Neural progenitor cell (in vitro differentiated cells): ENCODE results near the gene PRDM10. TPM values are rescaled to one million over a fixed set of nuclear protein-coding genes. Genes with fewer than 3 reads are reported as not detected.
"Not testable (repeated sequence)": the region's sequence is repeated elsewhere in the genome, so short reads cannot be mapped to it uniquely, and the experiment has no call there.

Experiments
- DNase-seq: peaks from one replicate; pipeline ENCODE4 v3.0.0-alpha.2; 2016; ENCODE audit warnings: low spot score
- H2AFZ ChIP-seq: fragments of 200-600 bp; sonication (generic); replicated peaks from 2 replicates; pipeline ENCODE4 v1.6.1; 2016; ENCODE audit warnings: antibody characterized with exemption
- H3F3A ChIP-seq: fragments of 200-600 bp; sonication (generic); 2 replicates; pipeline ENCODE4 v1.6.1; 2016; ENCODE audit warnings: antibody characterized with exemption, low read depth
- H3K27ac ChIP-seq: fragments of 200-600 bp; sonication (generic); 2 replicates; pipeline ENCODE4 v1.5.1; 2016; ENCODE audit warnings: mild to moderate bottlenecking
- H3K27me3 ChIP-seq: fragments of 200-600 bp; sonication (generic); 2 replicates; pipeline ENCODE4 v1.6.1; 2016; ENCODE audit warnings: mild to moderate bottlenecking, moderate library complexity
- H3K36me3 ChIP-seq: fragments of 200-600 bp; sonication (generic); 2 replicates; pipeline ENCODE4 v1.5.1; 2016
- H3K4me1 ChIP-seq: fragments of 200-600 bp; sonication (generic); 2 replicates; pipeline ENCODE4 v1.6.1; 2016; ENCODE audit warnings: mixed run types
- H3K4me2 ChIP-seq: fragments of 200-600 bp; sonication (generic); 2 replicates; pipeline ENCODE4 v1.6.1; 2016
- H3K4me3 ChIP-seq: fragments of 200-600 bp; sonication (generic); 2 replicates; pipeline ENCODE4 v1.5.1; 2016
- H3K79me2 ChIP-seq: fragments of 200-600 bp; sonication (generic); 2 replicates; pipeline ENCODE4 v1.6.1; 2016; ENCODE audit warnings: low read depth
- H3K9ac ChIP-seq: fragments of 200-600 bp; sonication (generic); 2 replicates; pipeline ENCODE4 v1.6.1; 2016
- H3K9me3 ChIP-seq: fragments of 200-600 bp; sonication (generic); 2 replicates; pipeline ENCODE4 v1.5.1; 2016; ENCODE audit warnings: low read depth
- H4K20me1 ChIP-seq: fragments of 200-600 bp; sonication (generic); 2 replicates; pipeline ENCODE4 v1.6.1; 2016; ENCODE audit warnings: low read depth
- H3K27ac Mint-ChIP-seq: 3 replicates; pipeline ENCODE4 v1.8.0; 2021; ENCODE audit warnings: mixed read lengths
- H3K27me3 Mint-ChIP-seq: 2 replicates; pipeline ENCODE4 v1.8.0; 2022; ENCODE audit warnings: low read depth, mild to moderate bottlenecking, inconsistent platforms, moderate library complexity, mixed read lengths; ENCODE audit not compliant: insufficient read depth
- H3K36me3 Mint-ChIP-seq: 3 replicates; pipeline ENCODE4 v1.8.0; 2021; ENCODE audit warnings: mixed read lengths
- H3K4me1 Mint-ChIP-seq: 3 replicates; pipeline ENCODE4 v1.8.0; 2021; ENCODE audit warnings: mixed read lengths
- H3K4me3 Mint-ChIP-seq: 3 replicates; pipeline ENCODE4 v1.8.0; 2021; ENCODE audit warnings: mild to moderate bottlenecking, moderate library complexity, mixed read lengths
- H3K9me3 Mint-ChIP-seq: 3 replicates; pipeline ENCODE4 v1.8.0; 2020; ENCODE audit warnings: mixed read lengths
- EZH2 ChIP-seq: fragments of 200-600 bp; sonication (generic); IDR thresholded peaks from 2 replicates; pipeline ENCODE4 v1.6.1; 2017; ENCODE audit warnings: antibody characterized with exemption, mild to moderate bottlenecking, moderate library complexity
- EZH2phosphoT487 ChIP-seq: fragments of 200-600 bp; sonication (generic); IDR thresholded peaks from 2 replicates; pipeline ENCODE4 v1.6.1; 2017; ENCODE audit warnings: antibody characterized with exemption
- total RNA-seq: library from RNA; depleted of rRNA; stranded (reverse); fragments of >200 nt; gene quantifications from 2 replicates; pipeline ENCODE4 v1.2.3, GENCODE V29; 2015; ENCODE audit warnings: low replicate concordance
- TF ChIP-seq, protein P1 (sequence below): fragments of 200-600 bp; sonication (generic); IDR thresholded peaks from 2 replicates; pipeline ENCODE4 v1.5.1; 2017; ENCODE audit warnings: antibody characterized with exemption, mild to moderate bottlenecking

Gene PRDM10
- total RNA-seq, 1 donor from 2014 or later: 16.3 TPM

DNA sequence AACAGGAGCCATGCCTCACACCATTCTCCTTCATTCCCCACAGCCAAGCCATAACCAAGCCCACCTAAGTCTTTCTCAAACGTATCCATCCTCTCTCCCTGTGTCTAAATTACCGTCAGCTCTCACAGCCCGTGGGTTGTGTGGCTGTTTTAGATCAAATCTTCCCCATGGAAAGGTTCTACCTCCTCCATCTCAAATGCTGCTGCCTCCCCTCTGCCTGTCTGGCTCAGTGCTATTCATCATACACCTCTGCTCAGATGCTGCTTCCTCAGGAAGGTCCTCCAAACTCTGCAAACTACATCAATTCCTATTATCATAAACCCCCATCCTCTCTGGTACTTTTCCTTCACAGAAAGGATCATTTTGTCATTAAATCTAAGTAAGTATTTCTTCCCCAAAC lies 122.3 kb downstream of the PRDM10 start:
- Mint-ChIP-seq H3K27me3 (no peaks in the 10 kb centered on the region), H3K4me1 (no peaks in the 10 kb centered on the region), H3K27ac (no peak overlapping the region), H3K9me3 (no peaks in the 10 kb centered on the region), H3K4me3 (no peak overlapping the region), H3K36me3 (peaks cover 51% of the 10 kb centered on the region)
- Histone ChIP-seq H3K9me3 (no peaks in the 10 kb centered on the region), H3F3A (no peaks in the 10 kb centered on the region), H4K20me1 (peaks cover 3% of the 10 kb centered on the region), H3K4me3 (no peak overlapping the region), H3K36me3 (peaks cover 7% of the 10 kb centered on the region), H3K9ac (no peak overlapping the region), H3K27me3 (no peaks in the 10 kb centered on the region), H2AFZ (no peak overlapping the region), H3K4me1 (no peaks in the 10 kb centered on the region), H3K79me2 (no peaks in the 10 kb centered on the region), H3K27ac (no peak overlapping the region), H3K4me2 (no peak overlapping the region)
- TF ChIP-seq EZH2phosphoT487: no peak
- TF ChIP-seq EZH2: no peak
- TF ChIP-seq, protein P1, sequence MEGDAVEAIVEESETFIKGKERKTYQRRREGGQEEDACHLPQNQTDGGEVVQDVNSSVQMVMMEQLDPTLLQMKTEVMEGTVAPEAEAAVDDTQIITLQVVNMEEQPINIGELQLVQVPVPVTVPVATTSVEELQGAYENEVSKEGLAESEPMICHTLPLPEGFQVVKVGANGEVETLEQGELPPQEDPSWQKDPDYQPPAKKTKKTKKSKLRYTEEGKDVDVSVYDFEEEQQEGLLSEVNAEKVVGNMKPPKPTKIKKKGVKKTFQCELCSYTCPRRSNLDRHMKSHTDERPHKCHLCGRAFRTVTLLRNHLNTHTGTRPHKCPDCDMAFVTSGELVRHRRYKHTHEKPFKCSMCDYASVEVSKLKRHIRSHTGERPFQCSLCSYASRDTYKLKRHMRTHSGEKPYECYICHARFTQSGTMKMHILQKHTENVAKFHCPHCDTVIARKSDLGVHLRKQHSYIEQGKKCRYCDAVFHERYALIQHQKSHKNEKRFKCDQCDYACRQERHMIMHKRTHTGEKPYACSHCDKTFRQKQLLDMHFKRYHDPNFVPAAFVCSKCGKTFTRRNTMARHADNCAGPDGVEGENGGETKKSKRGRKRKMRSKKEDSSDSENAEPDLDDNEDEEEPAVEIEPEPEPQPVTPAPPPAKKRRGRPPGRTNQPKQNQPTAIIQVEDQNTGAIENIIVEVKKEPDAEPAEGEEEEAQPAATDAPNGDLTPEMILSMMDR: no peak
- no peak for DNase-seq

DNA sequence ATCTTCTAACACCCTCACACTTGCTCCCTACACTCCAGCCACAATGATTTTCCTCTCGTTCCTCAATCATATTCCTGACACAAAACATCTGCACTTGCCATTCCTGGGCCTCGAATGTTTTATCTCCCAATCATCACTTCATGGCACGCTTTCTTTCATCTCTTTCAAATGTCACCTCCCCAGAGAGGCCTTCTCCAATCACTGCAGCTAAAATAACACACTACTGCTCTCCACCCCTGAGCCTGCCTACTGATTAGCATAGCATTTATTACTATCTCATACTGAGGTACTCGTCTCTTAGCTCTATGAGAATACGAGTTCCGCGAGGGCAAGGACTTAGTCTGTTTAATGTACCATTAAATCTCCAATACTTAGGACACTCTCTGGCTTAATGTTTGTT lies 130.7 kb downstream of the PRDM10 start:
- H3K4me1 ChIP-seq: peaks cover under 1% of the 10 kb centered on the region
- Mint-ChIP-seq H3K27ac (no peak overlapping the region), H3K27me3 (no peaks in the 10 kb centered on the region), H3K36me3 (peaks cover 45% of the 10 kb centered on the region), H3K9me3 (no peaks in the 10 kb centered on the region), H3K4me1 (peaks cover 2% of the 10 kb centered on the region), H3K4me3 (no peak overlapping the region)
- TF ChIP-seq EZH2 (no peak), EZH2phosphoT487 (no peak)
- TF ChIP-seq, protein P1: no peak
- no peak overlapping the region for H3K4me3 ChIP-seq
- no peak overlapping the region for H3K9ac ChIP-seq
- no peaks in the 10 kb centered on the region for H3K79me2 ChIP-seq
- H3K27ac ChIP-seq: no peak overlapping the region
- H3K4me2 ChIP-seq: no peak overlapping the region
- H3F3A ChIP-seq: no peaks in the 10 kb centered on the region
- H2AFZ ChIP-seq: no peak overlapping the region
- peaks cover 3% of the 10 kb centered on the region for H3K36me3 ChIP-seq
- H3K27me3 ChIP-seq: no peaks in the 10 kb centered on the region
- peaks cover 3% of the 10 kb centered on the region for H4K20me1 ChIP-seq
- no peaks in the 10 kb centered on the region for H3K9me3 ChIP-seq
- DNase-seq: no peak

DNA sequence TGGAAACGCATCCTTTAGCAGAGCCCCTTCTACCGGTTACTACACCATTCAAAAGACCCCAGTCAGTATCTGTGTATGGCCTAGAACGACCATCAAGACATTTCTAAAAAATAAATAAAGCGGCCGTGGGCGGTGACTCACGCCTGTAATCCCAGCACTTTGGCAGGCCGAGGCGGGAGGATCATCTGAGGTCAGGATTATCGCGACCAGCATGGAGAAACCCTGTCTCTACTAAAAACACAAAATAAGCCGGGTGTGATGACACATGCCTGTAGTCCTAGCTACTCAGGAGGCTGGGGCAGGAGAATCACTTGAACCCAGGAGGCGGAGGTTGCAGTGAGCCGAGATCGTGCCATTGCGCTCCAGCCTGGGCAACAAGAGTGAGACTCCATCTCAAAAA lies 134.0 kb downstream of the PRDM10 start:
- not testable (repeated sequence) for H3K27me3 ChIP-seq, H2AFZ ChIP-seq, H3K27ac ChIP-seq, H3K9me3 ChIP-seq, H3K4me3 ChIP-seq, H3K4me2 ChIP-seq, H3K79me2 ChIP-seq, H3K9me3 Mint-ChIP-seq, H3K36me3 ChIP-seq, H3K9ac ChIP-seq, H3K27me3 Mint-ChIP-seq, H3K4me3 Mint-ChIP-seq, DNase-seq, H3K27ac Mint-ChIP-seq, H3F3A ChIP-seq
- Mint-ChIP-seq H3K4me1 (peaks cover 11% of the 10 kb centered on the region), H3K36me3 (peaks cover 49% of the 10 kb centered on the region)
- Histone ChIP-seq H3K4me1 (peaks cover 12% of the 10 kb centered on the region), H4K20me1 (peaks cover 11% of the 10 kb centered on the region)

GRCh38 chr11:129866311-129866710 lies 136.3 kb downstream of the PRDM10 start:
- Histone ChIP-seq H4K20me1 (peaks cover 11% of the 10 kb centered on the region), H3K4me1 (peaks cover 21% of the 10 kb centered on the region), H2AFZ (no peak overlapping the region), H3K36me3 (peaks cover 11% of the 10 kb centered on the region), H3K79me2 (no peaks in the 10 kb centered on the region), H3K27me3 (no peaks in the 10 kb centered on the region), H3K27ac (peak overlapping the region; percentile 29), H3K9ac (no peak overlapping the region), H3K4me3 (no peak overlapping the region), H3K9me3 (no peaks in the 10 kb centered on the region), H3K4me2 (peak overlapping the region; percentile 22), H3F3A (peaks cover 3% of the 10 kb centered on the region)
- TF ChIP-seq EZH2phosphoT487: no peak
- no peak for TF ChIP-seq EZH2
- TF ChIP-seq, protein P1: no peak
- Mint-ChIP-seq H3K36me3 (peaks cover 42% of the 10 kb centered on the region), H3K4me1 (peaks cover 21% of the 10 kb centered on the region), H3K9me3 (peaks cover 2% of the 10 kb centered on the region), H3K4me3 (no peak overlapping the region), H3K27me3 (no peaks in the 10 kb centered on the region), H3K27ac (no peak overlapping the region)
- peak; percentile 43 for DNase-seq
